Right renal pelvis (tissue), 4 donors: ENCODE data around the gene ERCC6L2. TPM values are rescaled to one million over a fixed set of nuclear protein-coding genes. Genes with fewer than 3 reads are reported as not detected.

Experiments
- DNase-seq, 4 donors: peaks; one replicate each; pipeline ENCODE4 v3.0.0-alpha.2; 2013; ENCODE audit warnings: low read depth in 4 of 4, low spot score in 3 of 4, missing footprints in 1 of 4
- polyA plus RNA-seq, 4 donors: library from polyadenylated mRNA; unstranded; fragments of 120-200 nt; gene quantifications; one replicate each; pipeline ENCODE4 v1.2.1, GENCODE V29; 2013; ENCODE audit not compliant: insufficient read length in 4 of 4

The ERCC6L2 gene
- polyA plus RNA-seq, 4 donors, result 40.6 to 49.9 (median 44.8) TPM

DNA sequence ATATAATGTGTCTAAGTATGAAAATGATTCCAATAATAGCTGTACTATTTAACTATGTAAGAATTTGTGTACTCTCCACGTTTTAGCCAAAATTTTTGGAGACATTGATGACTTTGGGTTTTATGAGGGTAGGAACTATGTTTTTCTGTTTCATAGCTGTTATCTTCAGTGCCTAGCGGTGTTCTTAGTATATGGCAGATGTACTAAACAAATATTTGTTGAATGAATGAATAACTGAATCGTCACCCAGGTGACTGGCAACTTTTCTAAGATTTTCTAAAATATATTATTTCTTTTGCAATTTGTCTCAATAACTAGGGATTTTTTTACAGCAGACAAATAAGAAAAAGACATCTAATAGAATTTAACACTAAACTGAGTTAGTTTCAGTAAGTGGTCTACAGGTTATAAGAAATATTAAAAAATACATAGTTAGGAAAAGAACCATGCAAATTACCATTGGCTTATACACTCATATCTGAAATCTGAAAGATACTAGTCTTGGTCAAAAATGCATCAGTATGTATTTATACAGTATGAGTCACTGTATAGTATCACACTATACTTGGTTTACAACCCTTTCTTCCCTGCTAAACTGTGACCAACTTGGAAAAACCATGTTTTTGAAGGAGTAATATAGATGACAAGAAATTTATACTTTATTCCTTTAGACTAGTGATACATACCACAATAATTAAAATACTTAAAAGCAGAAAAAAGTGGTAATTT is 10.5 kb upstream of the ERCC6L2 start:
- DNase-seq, result no peak

DNA sequence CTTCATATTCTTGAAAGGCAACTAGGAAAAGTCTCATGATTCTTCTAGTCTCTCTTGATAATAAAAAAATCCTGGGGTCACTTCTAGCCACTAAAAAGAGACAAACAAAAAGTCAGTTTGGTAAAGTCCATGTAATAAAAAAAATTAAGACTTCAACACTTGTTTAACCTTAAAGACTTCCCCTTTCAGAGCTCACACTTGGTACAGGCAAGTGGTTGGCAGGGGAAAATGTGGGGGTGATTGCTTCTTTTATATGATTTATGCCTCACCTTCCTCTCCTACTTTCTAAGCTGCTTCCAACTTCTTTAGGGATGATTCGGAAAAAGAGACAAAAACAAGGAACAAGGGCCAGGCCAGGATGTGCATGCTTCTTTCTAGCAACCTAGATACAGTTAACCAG is 5.1 kb upstream of the ERCC6L2 start:
- DNase-seq, result no peak

DNA sequence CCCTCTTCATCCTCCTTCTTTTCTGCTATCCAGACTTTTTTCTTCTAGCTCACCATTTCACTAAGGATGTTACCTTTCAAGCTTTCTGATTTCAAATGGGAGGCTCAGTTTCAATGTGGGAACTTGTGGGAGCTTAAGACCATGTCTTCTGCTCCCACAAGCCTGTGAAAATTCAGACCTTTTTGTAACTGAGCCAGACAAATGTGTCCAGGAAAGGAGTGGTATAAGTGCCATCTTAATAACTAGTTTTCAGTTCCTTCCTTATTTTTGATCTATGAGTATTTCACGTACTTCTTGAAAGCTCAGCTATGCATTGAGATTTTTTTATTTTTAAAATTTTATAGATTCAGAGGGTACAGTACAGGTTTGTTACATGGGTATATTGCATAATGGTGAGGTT is 4.6 kb upstream of the ERCC6L2 start:
- DNase-seq, result no peak

DNA sequence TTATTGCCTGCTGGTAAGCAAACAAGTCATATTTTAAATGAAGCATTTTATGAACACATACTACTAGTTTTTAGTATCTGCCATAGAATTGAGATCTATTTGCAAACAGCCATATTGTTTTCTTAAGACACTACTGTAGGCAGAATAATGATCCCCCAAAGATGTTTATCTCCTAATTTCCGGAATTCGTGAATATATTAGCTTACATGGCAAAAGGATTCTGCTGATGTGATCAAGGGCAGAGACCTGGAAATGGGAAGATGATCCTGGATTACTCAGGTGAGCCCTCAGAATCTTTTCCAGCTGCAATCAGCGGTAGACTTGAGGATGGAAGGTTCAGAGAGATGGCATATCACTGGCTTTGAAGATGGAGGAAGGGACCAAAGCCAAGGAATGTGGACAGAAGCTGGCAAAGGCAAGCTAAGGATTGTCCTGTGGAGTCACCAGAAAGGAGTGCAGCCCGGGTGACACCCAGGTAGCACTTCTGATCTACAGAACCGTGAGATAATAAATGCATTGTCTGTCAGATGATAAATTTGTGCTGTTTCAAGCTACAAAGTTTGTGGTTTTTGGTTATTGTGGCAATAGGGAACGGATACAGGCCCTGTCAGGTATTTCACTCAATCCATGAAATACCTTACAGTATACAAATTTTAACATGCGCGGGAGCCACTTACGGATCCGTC is 1.0 kb upstream of the ERCC6L2 start:
- no peak for DNase-seq

DNA sequence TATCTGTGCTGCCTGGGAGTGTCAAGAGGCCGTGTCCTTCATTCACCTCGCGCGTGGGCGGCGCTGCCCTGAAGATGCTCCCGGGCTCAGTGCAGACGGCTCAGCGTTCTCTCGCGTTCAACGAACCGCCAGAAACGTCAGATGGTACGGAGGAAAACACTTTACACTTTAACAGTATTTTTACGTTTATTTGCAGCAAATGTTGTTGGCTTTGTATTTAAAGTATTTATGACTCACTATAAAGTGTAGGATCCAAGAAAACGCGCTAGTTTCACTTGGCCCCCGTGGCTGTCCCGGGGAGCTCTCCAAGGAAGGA is 544 bp upstream of the ERCC6L2 start:
- DNase-seq, result no peak

DNA sequence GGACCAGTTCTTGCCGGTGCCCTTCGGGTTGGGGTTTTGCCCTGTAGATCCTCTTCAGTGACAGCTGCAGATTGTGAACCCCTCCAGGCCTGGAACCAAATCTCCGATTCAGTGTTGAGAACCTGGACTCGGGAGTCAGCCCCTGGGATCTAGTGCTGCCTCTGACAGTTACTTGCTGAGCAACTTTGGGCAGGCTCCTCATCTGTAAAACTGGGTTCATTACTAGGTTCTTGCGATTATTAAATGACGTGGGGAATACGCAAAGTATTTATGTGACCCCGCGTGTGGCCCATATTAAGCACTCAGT is 600 bp downstream of the ERCC6L2 start:
- peak in 1 of 4 donors; percentile 36 for DNase-seq

DNA sequence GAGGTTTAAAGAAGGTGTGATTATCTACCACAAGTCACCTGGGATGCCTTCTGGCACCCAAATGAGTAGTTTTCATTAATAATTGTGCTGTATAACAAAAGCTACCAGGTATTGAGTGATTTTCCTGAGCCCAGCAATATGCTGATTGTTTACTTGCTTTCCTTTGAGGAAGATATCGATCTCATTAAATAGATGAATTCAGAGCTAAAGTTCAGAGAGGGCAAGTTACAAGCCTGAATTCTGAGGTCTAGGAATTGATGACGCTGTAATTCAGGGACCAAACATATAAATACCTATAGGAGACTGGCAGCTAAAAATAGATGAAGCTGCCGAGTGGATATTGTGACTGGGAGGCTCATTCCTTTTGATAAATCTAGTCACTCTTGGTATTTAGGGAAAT is 1.1 kb downstream of the ERCC6L2 start:
- DNase-seq, result no peak

DNA sequence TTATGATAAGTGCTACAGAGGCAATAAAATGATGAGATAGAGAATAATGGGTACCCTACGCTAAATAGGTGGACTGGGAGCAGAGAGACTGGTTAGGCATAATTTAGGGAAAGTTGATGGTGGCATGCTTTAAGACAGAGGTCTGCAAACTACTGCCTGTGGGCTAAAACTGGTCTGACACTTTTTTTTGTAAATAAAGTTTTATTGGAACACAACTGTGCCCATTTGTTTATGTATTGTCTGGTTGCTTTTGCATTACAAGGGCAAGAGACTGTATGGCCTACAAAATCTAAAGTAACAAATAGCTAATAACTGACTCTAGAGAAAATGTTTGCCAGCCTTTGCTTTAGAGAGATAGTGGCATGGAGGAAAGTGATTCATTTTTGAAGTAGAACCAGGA is 2.5 kb downstream of the ERCC6L2 start:
- DNase-seq, result no peak

DNA sequence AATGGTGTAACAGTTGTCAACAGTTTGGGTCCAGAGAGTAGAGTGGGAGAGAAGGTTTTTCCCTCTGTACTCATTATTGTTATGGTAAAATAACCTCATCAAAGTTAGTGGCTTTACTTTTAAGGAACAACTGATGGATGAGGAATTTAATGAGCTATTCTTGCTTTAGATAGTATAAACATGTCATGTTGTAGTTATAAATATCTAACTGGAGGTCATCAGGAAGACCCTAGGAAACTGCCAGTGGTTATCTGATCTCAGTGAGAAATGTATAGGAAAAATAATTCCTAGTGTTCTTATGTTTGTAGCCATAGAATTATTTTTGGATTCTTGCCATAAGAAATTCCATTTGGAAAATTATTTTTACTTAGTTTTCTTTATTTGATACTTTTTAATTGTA is 4.1 kb downstream of the ERCC6L2 start:
- DNase-seq, result no peak

DNA sequence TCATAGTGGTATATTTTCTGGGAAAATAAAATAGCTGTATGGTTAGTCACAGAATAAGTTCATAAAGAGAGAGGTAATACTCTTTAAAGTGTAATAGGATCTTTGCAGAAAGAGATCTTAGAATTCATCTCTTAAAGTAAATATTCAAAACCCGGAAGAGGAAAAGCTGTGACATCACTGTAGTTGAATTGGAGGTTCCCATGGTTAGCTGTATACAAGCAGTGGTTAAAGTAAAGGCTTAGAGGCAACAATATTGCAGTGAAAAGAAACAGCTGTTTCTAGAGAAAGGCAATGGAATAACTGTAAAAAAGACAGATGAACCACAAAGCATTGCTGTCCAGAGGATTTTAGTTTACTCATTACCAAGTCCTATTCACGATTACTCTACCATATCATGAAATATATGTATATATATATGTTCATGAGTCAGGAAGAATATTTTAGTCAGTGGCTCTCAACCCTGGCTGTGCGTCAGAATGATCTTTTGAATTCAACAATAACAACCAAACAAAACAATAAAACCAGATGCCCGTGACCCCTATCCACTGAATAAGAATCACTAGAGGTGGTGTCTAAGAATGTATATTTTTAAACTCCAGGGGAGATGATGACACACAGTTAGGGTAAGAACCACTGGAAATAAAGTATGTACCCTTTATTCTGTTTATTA is 4.7 kb downstream of the ERCC6L2 start:
- DNase-seq, result no peak

DNA sequence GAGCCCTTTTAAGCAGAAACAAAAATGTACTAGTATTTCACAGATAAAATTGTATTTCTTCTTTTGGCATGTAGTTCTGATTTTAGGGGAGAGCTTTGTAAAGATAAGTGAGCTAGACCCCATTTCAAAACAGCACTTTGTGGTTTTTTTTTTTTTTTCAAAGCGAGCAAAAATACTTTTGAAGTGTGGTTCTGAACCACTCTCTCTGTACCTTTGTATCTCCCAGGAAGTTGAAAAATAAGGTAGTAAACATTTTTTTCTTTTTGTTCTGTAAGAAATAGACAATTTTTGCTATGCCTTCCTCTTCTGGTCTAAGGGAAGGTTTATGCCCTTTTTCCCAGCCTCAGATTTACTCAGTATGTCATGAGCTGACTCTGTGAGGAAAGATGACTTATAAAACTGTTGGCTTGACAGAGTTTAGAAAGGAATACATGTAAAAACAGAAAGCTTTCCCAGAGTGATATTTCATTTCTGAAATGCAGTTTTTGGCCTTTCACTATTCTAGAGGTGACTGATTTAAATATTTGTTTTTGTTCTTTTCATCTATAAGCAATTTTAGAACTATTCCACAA is 12.5 kb downstream of the ERCC6L2 start:
- no peak for DNase-seq

DNA sequence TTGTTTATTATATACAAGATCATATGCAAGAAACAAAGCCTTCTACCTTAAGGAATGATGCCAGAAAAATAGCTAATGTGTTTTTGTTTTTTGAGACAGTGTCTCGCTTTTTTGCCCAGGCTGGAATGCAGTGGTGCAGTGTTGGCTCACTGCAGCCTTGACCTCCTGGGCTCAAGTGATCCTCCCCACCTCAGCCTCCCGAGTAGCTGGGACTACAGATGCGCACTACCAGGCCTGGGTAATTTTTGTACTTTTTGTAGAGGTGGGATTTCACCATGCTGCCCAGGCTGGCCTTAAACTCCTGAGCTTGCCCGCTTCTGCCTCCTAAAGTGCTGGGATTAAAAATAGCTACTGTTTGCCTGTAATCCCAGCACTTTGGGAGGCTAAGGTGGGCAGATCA is 15.1 kb downstream of the ERCC6L2 start:
- no peak for DNase-seq

DNA sequence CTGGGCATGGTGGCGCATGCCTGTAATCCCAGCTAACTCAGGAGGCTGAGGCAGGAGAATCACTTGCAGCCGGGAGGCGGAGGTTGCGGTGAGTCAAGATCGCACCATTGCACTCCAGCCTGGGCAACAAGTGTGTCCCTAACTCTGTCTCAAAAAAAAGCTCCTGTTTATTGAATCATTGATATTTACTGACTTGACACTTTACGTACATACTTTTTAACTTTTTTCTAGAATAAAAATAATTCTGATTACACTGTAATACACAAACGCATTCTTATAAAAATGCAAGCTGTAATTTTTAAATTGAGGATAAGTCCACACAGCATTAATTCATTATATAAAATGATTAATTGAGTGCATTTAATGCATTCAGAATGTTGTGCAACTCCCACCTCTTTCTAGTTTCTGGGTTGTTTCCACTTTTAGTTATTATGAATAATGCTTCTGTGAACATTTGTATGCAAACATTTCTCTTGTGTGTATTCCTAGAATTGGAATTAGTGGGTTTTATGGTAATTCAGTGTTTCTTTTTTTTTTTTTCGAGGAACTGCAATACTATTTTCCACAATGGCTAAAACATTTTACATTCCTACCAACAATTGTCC is 15.7 kb downstream of the ERCC6L2 start:
- DNase-seq, result no peak

DNA sequence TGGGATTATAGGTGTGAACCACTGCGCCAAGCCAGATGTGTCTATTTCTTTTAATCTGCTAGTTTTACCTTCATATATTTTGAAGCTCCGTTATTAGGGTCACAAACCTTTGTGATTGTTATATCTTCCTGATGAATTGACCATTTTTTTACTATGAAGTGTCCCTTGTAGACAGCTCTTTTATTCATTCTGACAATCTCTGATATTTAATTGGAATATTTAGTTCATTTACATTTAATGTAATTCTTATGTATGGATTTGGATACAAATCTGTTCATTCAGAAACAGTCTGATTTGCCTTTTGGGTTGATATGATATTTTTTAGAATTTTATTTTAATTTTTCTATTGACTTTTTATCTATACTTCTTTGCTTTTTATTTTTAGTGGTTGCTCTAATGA is 17.2 kb downstream of the ERCC6L2 start:
- no peak for DNase-seq

DNA sequence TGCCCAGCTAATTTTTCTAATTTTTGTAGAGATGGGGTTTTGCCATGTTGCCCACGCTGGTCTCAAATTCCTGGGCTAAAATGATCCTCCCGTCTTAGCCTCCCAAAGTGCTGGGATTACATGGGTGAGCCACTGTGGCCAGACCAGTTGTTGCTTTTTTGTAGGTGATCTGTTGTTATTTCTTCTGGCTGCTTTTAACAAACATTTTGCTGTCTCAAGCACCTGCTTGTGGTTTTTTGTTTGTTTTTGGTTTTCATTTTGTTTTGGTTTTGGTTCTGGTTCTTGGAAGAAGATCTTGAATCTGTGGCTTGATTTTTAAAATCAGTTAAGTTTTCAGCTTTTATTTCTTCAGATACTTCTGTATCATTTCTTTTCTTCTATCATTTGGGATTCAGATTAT is 21.1 kb downstream of the ERCC6L2 start:
- no peak for DNase-seq

DNA sequence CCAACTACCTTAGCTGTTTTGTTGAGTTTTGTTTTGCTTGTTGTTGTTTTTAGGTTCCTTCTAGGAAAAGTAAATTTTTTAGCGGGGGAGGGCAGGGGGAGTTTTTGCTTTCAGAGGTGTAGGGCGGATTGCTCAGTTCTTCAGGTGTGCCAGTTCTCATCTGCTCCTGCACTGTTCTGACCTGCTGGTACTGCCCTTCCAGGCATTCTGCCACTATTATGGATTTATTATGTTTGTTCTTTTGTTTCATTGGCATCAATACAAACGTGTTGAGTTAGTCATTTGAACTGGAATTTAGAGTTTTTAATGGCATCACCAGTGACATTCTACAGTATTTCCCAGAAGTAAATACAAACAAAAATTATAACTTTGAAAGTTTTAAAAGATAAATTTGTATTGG is 26.0 kb downstream of the ERCC6L2 start:
- no peak for DNase-seq

DNA sequence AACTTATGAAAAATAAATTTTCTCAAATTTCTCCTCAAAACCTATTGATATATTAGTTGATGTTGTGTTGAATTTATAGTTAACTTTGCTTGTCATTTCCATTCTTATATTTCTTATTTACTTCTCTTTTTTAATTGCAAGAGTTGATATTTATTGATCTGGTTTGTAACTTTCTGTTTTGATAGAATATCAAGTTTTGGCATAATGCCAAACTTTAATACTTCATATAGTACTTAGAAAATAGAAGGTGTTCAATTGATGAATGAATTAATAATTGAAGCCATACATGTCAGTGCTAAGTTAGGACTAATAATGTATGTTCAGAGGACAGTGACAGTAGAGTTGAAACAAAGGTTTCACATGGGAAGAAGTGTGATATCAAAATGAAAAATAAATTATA is 27.9 kb downstream of the ERCC6L2 start:
- no peak for DNase-seq

DNA sequence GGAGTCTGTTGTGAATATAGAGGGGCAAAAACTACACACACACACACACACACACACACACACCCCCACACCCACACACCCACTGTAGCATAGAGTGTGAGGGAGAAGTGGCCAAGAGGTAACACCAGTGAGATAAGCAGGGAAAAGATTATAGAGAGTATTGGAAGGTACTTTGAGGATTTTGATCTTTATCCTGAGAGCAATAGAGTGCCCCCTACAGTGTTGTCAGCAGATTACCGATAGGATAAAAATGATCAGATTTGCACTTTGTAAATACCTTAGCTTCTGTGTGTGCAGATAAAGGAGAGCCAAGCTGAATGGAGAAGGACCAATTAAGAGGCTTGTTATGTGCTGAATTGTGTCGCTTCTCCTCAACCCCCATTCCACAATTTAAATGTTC is 32.3 kb downstream of the ERCC6L2 start:
- no peak for DNase-seq

DNA sequence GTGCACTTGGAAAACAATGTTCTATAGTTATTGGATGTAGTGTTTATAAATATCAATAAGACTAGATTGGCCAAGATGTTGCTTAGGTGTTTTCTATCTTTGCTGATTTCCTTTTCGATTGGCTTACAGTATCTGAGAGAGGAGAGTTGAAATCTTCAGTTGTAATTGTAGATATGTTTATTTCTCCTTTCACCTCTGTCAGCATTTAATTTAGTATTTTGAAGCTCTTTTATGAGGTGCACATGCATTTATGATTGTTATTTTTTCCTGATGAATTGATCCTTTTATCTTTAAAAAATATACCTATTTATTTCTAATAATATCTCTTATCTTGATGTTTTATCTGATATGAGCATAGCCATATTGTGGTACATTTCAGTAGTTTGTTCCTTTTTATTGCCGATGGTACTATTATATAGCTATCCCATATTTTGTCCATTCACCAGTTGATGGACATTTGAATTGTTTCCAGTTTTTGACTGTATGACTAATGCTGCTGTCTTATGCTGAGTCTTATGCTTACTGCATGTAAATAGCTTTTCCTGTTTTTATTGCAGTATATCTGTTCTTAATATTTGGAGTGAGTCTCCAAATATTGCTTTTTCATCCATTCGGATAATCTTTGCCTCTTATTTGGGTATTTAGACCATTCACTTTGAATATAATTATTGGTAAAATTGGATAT is 34.7 kb downstream of the ERCC6L2 start:
- DNase-seq, result no peak

DNA sequence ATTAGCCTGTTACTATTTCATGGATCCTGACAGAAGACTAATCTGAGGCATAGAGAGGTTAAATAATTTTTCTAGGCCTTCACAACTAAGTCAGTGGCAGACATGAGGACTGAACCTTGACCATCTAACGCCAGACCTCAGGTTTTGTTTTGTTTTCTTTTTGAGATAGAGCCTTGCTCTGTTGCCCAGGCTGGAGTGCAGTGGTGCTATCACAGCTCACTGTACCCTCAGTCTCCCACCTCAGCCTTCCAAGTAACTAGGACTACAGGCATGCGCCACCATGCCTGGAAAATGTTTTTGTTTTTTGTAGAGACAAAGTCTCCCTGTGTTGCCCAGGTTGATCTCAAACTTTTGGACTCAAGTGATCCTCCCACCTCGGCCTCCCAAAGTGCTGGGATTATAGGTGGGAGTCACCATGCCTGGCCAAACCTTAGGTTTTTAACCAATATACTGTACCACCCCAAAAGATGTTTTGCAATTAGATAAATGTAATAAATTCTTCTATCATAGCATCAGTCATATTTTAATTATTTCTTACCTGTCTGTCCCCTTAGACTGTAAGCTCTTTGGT is 35.4 kb downstream of the ERCC6L2 start:
- no peak for DNase-seq

DNA sequence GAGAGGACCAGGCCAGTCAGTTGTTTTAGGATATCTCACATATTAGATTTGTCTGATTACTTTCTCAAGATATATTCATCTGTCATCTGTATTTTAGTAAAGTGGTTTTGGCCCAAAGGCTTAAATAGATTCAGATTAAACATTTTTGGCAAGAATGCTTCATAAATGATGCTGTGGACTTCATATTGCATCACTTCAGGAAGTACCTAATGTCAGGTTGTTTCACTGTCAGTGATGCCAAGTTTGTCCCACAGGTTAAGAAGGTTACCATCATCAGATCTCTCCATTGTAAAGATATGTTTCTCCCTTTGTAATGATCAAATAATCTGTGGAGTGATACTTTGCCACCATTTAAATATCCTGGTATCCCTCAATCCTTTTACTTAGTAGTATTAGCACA is 37.3 kb downstream of the ERCC6L2 start:
- no peak for DNase-seq
